Lower lobe of right lung (tissue), 2 donors: ENCODE results near the gene TTC4. TPM values are rescaled to one million over a fixed set of nuclear protein-coding genes. Genes with fewer than 3 reads are reported as not detected.
A peak's percentile ranks its signal among the peaks of the same experiment; 100 is the strongest.

ENCODE experiments used
- ATAC-seq, 2 donors: fragments of 200-7000 bp; cut with Tn5 transposase; one replicate each; pipeline ENCODE4 v1.9.1; 2020 to 2022; ENCODE audit warnings: mild to moderate bottlenecking in 2 of 2, moderate library complexity in 2 of 2
- DNase-seq: peaks from one replicate; pipeline ENCODE4 v3.0.0-alpha.2; 2020
- H3K27ac ChIP-seq: fragments of 200-600 bp; one replicate; pipeline ENCODE4 v1.8.0; 2022
- H3K27me3 ChIP-seq: fragments of 200-600 bp; one replicate; pipeline ENCODE4 v1.8.0; 2022; ENCODE audit warnings: low read depth
- H3K36me3 ChIP-seq: fragments of 200-600 bp; one replicate; pipeline ENCODE4 v1.8.0; 2022; ENCODE audit warnings: mild to moderate bottlenecking
- H3K4me1 ChIP-seq: fragments of 200-600 bp; one replicate; pipeline ENCODE4 v1.8.0; 2022
- H3K4me3 ChIP-seq: fragments of 200-600 bp; one replicate; pipeline ENCODE4 v1.8.0; 2022; ENCODE audit warnings: mild to moderate bottlenecking
- H3K9me3 ChIP-seq: fragments of 200-600 bp; one replicate; pipeline ENCODE4 v1.8.0; 2022
- CTCF ChIP-seq: fragments of 200-600 bp; IDR thresholded peaks from one replicate; pipeline ENCODE4 v1.8.0; 2022; ENCODE audit warnings: antibody characterized with exemption, mild to moderate bottlenecking
- intact Hi-C: fragments of 100-400 bp; cut with DNase I; formaldehyde crosslinking; loops from one replicate; pipeline ENCODE4 v1.11.0; 2022
- total RNA-seq: library from RNA; stranded (reverse); fragmentation: NEBNext Ultra II Directional; extraction: Animal tissue kit (Norgen Biotek cat#: 25700); gene quantifications from one replicate; pipeline ENCODE4 v1.2.1, GENCODE V29; 2021
- donor health status: DM: no; HTN: yes; CAD: no; lungs with severe emphysema.

TTC4 gene
- total RNA-seq, 1 donor from 2014 or later, result 13.5 TPM

- Histone ChIP-seq H3K27ac (no peak overlapping the region), H3K27me3 (peaks cover 13% of the 10 kb centered on the region), H3K4me1 (no peaks in the 10 kb centered on the region), H3K4me3 (no peak overlapping the region), H3K9me3 (no peaks in the 10 kb centered on the region), H3K36me3 (no peaks in the 10 kb centered on the region)
- ATAC-seq (no peak), DNase-seq (no peak)
- intact Hi-C loops, result no loop called here
- TF ChIP-seq CTCF, result no peak
These were observed 61.4 kb downstream of the TTC4 start for GRCh38 chr1:54777011-54777410.

GRCh38 chr1:54777431-54777830 lies 61.8 kb downstream of the TTC4 start:
- Histone ChIP-seq H3K4me1 (no peaks in the 10 kb centered on the region), H3K27ac (no peak overlapping the region), H3K27me3 (peaks cover 13% of the 10 kb centered on the region), H3K4me3 (no peak overlapping the region), H3K36me3 (no peaks in the 10 kb centered on the region), H3K9me3 (no peaks in the 10 kb centered on the region)
- DNase-seq (no peak), ATAC-seq (no peak)
- TF ChIP-seq CTCF, result no peak
- intact Hi-C loops, result no loop called here

- ATAC-seq (peak; percentile 30 to 50), DNase-seq (no peak)
- no peak overlapping the region for H3K4me3 ChIP-seq
These were observed 65.5 kb downstream of the TTC4 start for GRCh38 chr1:54781023-54781723.

GRCh38 chr1:54782156-54782555 lies 66.5 kb downstream of the TTC4 start:
- Histone ChIP-seq H3K27me3 (peaks cover 11% of the 10 kb centered on the region), H3K36me3 (no peaks in the 10 kb centered on the region), H3K27ac (no peak overlapping the region), H3K9me3 (no peaks in the 10 kb centered on the region), H3K4me1 (no peaks in the 10 kb centered on the region), H3K4me3 (no peak overlapping the region)
- intact Hi-C loops, result no loop called here
- DNase-seq, result no peak
- ATAC-seq, result no peak
- TF ChIP-seq CTCF, result no peak

More at GRCh38 chr1:54781023-54781723, 65.5 kb downstream of the TTC4 start:
- intact Hi-C loops, result no loop called here
- Histone ChIP-seq H3K27me3 (peaks cover 11% of the 10 kb centered on the region), H3K4me1 (no peaks in the 10 kb centered on the region), H3K27ac (no peak overlapping the region), H3K9me3 (no peaks in the 10 kb centered on the region), H3K36me3 (no peaks in the 10 kb centered on the region)
- no peak for TF ChIP-seq CTCF

- no peaks in the 10 kb centered on the region for H3K4me1 ChIP-seq
- ATAC-seq (no peak), DNase-seq (no peak)
- no peaks in the 10 kb centered on the region for H3K9me3 ChIP-seq
- no peak overlapping the region for H3K4me3 ChIP-seq
- H3K27ac ChIP-seq, result no peak overlapping the region
- TF ChIP-seq CTCF, result no peak
- H3K36me3 ChIP-seq, result no peaks in the 10 kb centered on the region
- H3K27me3 ChIP-seq, result peaks cover 7% of the 10 kb centered on the region
- intact Hi-C loops, result no loop called here
These were observed 66.9 kb downstream of the TTC4 start for GRCh38 chr1:54782588-54782987.
